GM18868 (cell line): ENCODE measurements around the gene RAB43.

ENCODE experiments used
- ATAC-seq: cut with Tn5 transposase; IDR thresholded peaks from one replicate; pipeline ENCODE4 v1.9.1; 2021; ENCODE audit warnings: mild to moderate bottlenecking, moderate library complexity; ENCODE audit not compliant: unreplicated experiment

RAB43 gene

GRCh38 chr3:129039271-129040038 lies 82.1 kb downstream of the RAB43 start:
- ATAC-seq = no peak

DNA sequence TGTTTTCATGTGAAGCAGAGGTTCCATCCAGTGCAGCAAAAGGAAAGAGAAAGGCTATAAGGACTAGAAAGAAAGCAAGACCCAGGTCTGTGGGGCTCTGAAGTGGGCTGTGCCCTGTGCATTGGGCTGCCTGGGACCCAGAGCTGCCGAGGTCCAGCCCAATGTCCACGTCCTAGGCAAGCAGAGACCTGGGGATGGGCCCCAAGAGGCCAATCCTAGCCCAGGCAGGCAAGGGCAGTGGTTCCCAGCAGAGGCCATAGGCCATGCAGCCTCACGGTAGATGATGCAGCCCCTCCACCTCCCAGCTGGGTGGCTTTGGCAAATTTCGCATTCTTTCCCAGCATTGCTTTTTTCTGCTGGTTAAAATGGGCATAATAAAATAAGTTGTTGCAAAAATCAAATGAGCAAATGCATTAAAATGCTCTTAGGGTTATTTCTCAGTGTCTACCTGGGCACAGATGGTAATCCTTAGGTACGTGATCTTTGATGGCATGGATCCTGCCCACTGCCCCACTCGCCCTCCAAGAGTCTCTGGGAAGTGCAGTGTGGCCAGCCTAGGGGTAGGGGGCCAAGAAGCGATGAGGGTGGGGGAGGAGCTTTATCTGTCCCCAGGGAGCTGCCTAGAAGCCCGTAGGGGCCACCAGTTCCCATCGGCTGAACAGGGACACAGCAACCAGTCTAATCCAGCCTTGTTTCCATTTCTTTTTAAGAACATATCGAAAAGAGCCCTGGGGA lies 83.3 kb downstream of the RAB43 start:
- ATAC-seq = no peak
